Body of pancreas (tissue), 4 donors: ENCODE measurements around the gene ANKRD11. TPM values are rescaled to one million over a fixed set of nuclear protein-coding genes. Genes with fewer than 3 reads are reported as not detected.
A peak's percentile ranks its signal among the peaks of the same experiment; 100 is the strongest.
"Not testable (repeated sequence)": the region's sequence is repeated elsewhere in the genome, so short reads cannot be mapped to it uniquely, and the experiment has no call there.

Experiments used
- ATAC-seq: fragments of 150-250 bp; one replicate; pipeline ENCODE4 v1.9.1; 2016
- DNase-seq, 4 donors: peaks; one replicate each; pipeline ENCODE4 v3.0.0-alpha.2; 2019
- H3K27ac ChIP-seq, 4 donors: fragments of 200-600 bp; sonication (generic); 1 replicate in 3 of 4; 2 replicates in 1 of 4; pipeline versions ENCODE4 v1.5.1 to v1.6.1; 2016 to 2019; ENCODE audit warnings: mild to moderate bottlenecking in 1 of 4, mixed read lengths in 1 of 4, moderate library complexity in 1 of 4
- H3K27me3 ChIP-seq, 2 donors: fragments of 200-600 bp; sonication (generic); one replicate each; pipeline ENCODE4 v1.6.0; 2016; ENCODE audit warnings: mild to moderate bottlenecking in 1 of 2
- H3K36me3 ChIP-seq, 2 donors: fragments of 200-600 bp; sonication (generic); replicated peaks in 1 of 2; 2 replicates each; pipeline ENCODE4 v1.5.1; 2016; ENCODE audit warnings: low read depth in 2 of 2; ENCODE audit not compliant: insufficient read depth in 1 of 2
- H3K4me1 ChIP-seq: fragments of 200-600 bp; sonication (generic); one replicate; pipeline ENCODE4 v1.6.0; 2016
- H3K4me3 ChIP-seq, 2 donors: fragments of 200-600 bp; sonication (generic); 1 replicate in 1 of 2; 2 replicates in 1 of 2; pipeline ENCODE4 v1.5.1; 2016 to 2019
- H3K9me3 ChIP-seq, 3 donors: fragments of 200-600 bp; sonication (generic); 1 replicate in 2 of 3; 2 replicates in 1 of 3; pipeline ENCODE4 v1.5.1; 2016
- CTCF ChIP-seq, 7 experiments: fragments of 450-650 bp in 4 of 7; fragments of 200-600 bp in 3 of 7; sonication (generic) in 3 of 7; IDR thresholded peaks; one replicate each; pipeline ENCODE4 v1.5.1; 2016 to 2019; ENCODE audit warnings: antibody characterized with exemption in 7 of 7
- POLR2A ChIP-seq, 3 donors: fragments of 450-650 bp; IDR thresholded peaks; one replicate each; pipeline ENCODE4 v1.6.1; 2016; ENCODE audit warnings: antibody characterized with exemption in 3 of 3, mild to moderate bottlenecking in 2 of 3
- WGBS, 2 donors: methylation state at CpG; one replicate each; pipeline ENCODE4 v1.1.5; 2017; 5-methylcytosine and 5-hydroxymethylcytosine counted together
- intact Hi-C: fragments of 100-400 bp; cut with DNase I; formaldehyde crosslinking; loops from one replicate; pipeline ENCODE4 v1.15.1; 2023
- total RNA-seq, 2 donors: library from RNA; depleted of rRNA; stranded (reverse); fragments of >200 nt; gene quantifications; one replicate each; pipeline ENCODE4 v1.1.0, GENCODE V29; 2016

The ANKRD11 gene
- total RNA-seq, 2 donors from 2014 or later = 52.1 to 97.9 TPM

- Histone ChIP-seq H3K27ac (no peak overlapping the region), H3K9me3 (no peaks in the 10 kb centered on the region), H3K27me3 (no peaks in the 10 kb centered on the region), H3K36me3 (no peaks in the 10 kb centered on the region), H3K4me1 (peaks cover 14% of the 10 kb centered on the region), H3K4me3 (no peak overlapping the region)
- ATAC-seq (no peak), DNase-seq (no peak)
- no peak for TF ChIP-seq CTCF (IDR thresholded peaks at IDR 0.05)
- TF ChIP-seq POLR2A (IDR thresholded peaks at IDR 0.05) = no peak
- 57 to 72% methylated on average over 36 to 69 of the region's 69 CpGs for WGBS, 2 donors
- intact Hi-C loops = loop anchor here (10.0 kb wide), 1 partner anchor 256 kb away; the partner anchor contains the start of gene SPG7
Observed at GRCh38 chr16:89248196-89248982, 242.0 kb downstream of the ANKRD11 start.

GRCh38 chr16:89247734-89248075 is 242.7 kb downstream of the ANKRD11 start:
- H3K36me3 ChIP-seq, DNase-seq, H3K9me3 ChIP-seq, H3K27me3 ChIP-seq, H3K4me3 ChIP-seq: not testable (repeated sequence)
- WGBS, 2 donors = 2% methylated on average over 29 of the region's 45 CpGs; no CpG with 5 or more reads in 1 of the 2 donors
- H3K4me1 ChIP-seq = peaks cover 18% of the 10 kb centered on the region
- peak overlapping the region in 2 of 4 donors; percentile 32 to 46 for H3K27ac ChIP-seq
- intact Hi-C loops = loop anchor here (10.0 kb wide), 1 partner anchor 257 kb away; the partner anchor contains the start of gene SPG7
- peak; percentile 68 for ATAC-seq

- ATAC-seq = peak; percentile 93
- H3K27me3 ChIP-seq = no peaks in the 10 kb centered on the region
- TF ChIP-seq POLR2A (IDR thresholded peaks at IDR 0.05) (peak in 2 of 3 donors; percentile 18 to 30), CTCF (IDR thresholded peaks at IDR 0.05) (no peak)
- 3 to 5% methylated on average over 22 to 48 of the region's 78 CpGs for WGBS, 2 donors
- peak; percentile 87 to 95 (median 90) for DNase-seq
- H3K4me1 ChIP-seq = peaks cover 19% of the 10 kb centered on the region
- intact Hi-C loops = loop anchor here (10.0 kb wide), 1 partner anchor 258 kb away; the partner anchor contains the start of gene SPG7
- H3K9me3 ChIP-seq = no peaks in the 10 kb centered on the region
- no peaks in the 10 kb centered on the region for H3K36me3 ChIP-seq
- peak overlapping the region in 2 of 4 donors; percentile 46 to 50 for H3K27ac ChIP-seq
- peak overlapping the region; percentile 31 to 32 for H3K4me3 ChIP-seq
Observed at GRCh38 chr16:89246903-89247733, 243.2 kb downstream of the ANKRD11 start.

GRCh38 chr16:89246383-89246902 is 243.9 kb downstream of the ANKRD11 start:
- ATAC-seq = no peak
- H3K27ac ChIP-seq = no peak overlapping the region
- intact Hi-C loops = loop anchor here (10.0 kb wide), 1 partner anchor 258 kb away; the partner anchor contains the start of gene SPG7

More at GRCh38 chr16:89246383-89246902, 243.9 kb downstream of the ANKRD11 start:
- H3K9me3 ChIP-seq = no peaks in the 10 kb centered on the region
- peaks cover 23% of the 10 kb centered on the region for H3K4me1 ChIP-seq
- DNase-seq = no peak
- H3K4me3 ChIP-seq = peak overlapping the region in 1 of 2 donors; percentile 31
- TF ChIP-seq CTCF (IDR thresholded peaks at IDR 0.05) = no peak
- TF ChIP-seq POLR2A (IDR thresholded peaks at IDR 0.05) = no peak
- no peaks in the 10 kb centered on the region for H3K36me3 ChIP-seq
- H3K27me3 ChIP-seq = no peaks in the 10 kb centered on the region
- 46 to 47% methylated on average over 13 of the region's 13 CpGs for WGBS, 2 donors
